AML-193 (cell line): ENCODE data around the gene GCC2.
"Not testable (repeated sequence)": the region's sequence is repeated elsewhere in the genome, so short reads cannot be mapped to it uniquely, and the experiment has no call there.

Source experiments
- DNase-seq, 2 experiments: peaks; one replicate each; lab custom pipeline; 2025; lab: John Stamatoyannopoulos, UW

GCC2 gene

DNA sequence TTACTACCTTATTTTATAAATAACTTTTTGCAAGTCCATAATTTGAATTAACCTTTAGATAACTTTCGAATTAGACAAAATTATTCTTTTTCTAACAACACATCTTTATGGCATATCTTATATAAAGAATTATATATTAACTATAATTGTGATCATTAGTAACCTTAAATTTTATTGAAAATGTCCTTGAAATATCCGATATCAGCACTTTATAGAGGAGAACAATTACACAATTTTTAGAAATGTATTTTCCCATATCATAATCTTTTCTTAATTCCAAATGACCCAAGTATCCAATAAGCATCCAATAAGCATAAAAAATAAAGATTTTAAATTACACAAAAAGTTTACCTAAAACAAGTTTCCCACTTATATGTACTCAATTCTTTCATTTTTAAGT lies 7.3 kb upstream of the GCC2 start:
- DNase-seq = no peak

DNA sequence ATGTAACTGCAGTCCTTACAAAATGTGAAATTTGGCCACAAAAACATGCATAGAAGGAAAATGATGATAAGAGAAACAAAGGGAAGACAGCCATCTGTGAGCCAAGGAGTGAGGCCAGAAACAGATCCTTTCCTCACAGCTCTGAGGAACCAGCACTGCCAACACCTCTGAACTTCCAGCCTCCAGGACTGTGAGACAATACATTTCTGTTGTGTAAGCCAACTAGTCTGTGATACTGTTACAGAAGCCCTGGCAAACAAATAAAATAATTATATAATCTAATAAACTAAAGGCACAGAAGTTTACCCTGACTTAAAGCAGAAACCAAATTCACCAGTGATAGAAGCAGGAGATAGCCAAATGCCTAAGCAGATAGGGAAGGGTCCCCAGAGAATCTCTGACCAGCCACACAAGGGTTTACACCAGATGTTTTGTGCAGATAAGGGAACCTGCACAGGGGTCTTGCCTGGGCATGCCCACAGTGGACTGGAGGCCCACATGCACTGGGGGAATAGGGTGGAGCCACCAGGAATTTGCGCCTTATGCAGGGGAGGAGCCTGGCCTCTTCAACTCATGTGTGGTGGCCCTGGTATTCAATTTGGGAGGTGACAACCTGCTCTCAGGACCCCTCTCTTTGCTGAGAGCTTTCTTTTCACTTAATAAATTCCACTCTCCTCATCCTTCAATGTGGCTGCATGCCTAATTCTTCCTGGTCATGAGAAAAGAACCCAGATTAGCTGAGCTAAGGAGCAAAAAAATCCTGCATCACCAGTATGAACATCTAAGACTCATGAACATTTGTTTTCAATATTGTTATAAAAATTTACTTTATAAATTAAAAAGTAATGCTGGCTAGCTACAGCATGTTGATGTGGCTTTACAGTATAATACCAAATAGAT lies 3.8 kb upstream of the GCC2 start:
- DNase-seq = no peak

GRCh38 chr2:108446703-108447102 lies 2.3 kb upstream of the GCC2 start:
- no peak for DNase-seq

GRCh38 chr2:108447947-108448677 lies 894 bp upstream of the GCC2 start:
- DNase-seq = no peak

DNA sequence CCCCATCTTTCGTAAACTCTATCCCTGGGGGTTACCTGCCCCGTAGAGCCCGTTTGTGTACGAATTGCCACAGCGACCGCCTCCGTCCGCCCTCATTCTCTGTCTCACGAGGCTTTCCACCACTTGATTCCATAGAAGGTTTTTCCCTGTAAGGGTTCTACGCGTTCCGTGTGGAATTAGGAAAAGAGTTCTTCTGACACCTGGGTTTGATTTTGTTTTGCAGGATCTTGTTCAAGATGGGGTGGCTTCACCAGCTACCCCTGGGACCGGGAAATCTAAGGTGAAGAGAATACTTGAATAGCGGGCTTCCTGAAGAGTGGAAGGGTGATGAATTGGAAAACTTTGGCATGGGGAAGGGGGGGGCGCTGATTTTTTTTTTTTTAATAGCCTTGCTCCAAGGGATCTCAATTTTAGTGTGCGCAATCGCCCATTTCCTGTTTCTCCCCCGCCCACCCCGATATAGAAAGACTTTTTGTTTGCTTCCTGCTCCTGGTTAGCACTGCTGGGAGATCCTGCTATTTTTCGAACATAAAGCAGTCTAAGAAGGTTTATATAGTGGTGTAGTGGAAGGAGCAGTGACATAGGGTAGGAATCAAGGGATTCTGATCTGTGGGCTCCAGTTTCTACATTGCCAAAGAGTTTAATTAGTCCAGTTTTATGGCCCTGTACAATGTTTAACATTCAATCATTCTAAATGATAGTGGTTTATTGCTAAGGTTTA lies 564 bp downstream of the GCC2 start:
- peak in 1 of 2 experiments; percentile 22 for DNase-seq

GRCh38 chr2:108450863-108451262 lies 1.9 kb downstream of the GCC2 start:
- no peak for DNase-seq

DNA sequence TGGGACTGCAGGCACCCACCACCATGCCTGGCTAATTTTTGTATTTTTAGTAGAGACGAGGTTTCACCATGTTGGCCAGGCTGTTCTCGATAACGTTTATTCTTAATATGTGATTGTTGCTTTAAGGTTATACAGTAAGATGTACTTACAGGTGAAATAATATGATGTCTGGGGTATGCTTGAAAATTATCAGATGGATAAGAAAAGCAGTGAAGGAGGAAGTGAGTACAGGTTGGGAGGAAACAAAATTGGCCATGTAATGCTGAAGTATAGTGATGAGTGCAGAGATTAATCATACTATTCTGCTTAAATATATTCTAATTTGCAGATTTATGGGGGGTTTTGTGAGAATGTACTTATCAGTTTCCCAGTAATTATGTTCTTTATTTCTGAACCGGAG lies 3.0 kb downstream of the GCC2 start:
- DNase-seq = no peak

- not testable (repeated sequence) for DNase-seq
Observed at GRCh38 chr2:108453530-108453929, 4.5 kb downstream of the GCC2 start.

GRCh38 chr2:108454440-108454839 lies 5.4 kb downstream of the GCC2 start:
- no peak for DNase-seq

DNA sequence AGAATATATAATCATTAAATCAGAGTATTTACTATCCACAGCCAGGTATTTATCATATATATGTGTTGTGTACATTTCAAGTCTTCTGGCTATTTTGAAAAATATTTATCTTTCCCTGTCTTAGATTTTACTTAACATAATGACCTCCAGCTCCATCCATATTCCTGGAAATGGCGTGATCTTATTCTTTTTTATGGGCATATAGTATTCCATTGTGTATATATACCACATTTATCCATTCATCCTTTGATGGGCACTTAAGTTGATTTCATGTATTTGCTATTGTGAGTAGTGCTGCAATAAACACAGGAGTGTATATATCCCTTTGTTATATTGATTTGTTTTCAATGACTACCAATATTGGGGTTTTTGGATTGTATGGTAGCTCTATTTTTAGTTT lies 6.6 kb downstream of the GCC2 start:
- DNase-seq = no peak

DNA sequence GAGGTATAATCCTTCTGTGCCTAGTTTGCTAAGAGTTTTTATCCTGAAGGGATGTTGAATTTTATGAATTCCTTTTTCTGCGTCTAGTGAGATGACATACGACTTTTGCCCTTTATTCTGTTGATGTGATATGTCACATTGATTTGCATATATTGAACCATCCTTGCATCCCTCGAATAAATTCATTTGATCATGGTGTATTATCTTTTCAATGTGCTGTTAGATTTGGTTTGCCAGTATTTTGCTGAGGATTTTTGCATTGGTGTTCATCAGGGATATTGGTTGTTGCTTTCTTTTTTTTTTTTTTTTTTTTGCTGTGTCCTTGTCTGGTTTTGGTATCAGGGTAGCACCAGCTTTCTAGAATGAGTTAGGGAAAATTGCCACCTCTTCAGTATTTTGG lies 9.1 kb downstream of the GCC2 start:
- DNase-seq = no peak

DNA sequence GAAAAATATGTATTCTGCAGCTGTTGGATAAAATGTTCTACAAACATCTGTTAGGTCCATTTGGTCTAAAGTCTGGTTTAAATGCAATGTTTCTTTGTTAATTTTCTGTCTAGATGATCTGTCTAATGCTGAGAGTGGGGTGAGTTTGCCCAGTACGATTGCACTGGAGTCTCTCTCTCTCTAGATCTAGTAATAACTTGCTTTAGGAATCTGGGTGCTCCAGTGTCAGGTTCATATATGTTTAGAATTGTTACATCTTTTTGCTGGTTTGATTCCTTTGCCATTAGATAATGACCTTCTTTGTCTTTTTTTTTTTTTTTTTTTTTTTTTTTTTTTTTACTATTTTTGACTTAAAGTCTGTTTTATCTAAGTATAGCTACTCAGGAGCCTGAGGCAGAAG lies 10.4 kb downstream of the GCC2 start:
- DNase-seq = no peak

DNA sequence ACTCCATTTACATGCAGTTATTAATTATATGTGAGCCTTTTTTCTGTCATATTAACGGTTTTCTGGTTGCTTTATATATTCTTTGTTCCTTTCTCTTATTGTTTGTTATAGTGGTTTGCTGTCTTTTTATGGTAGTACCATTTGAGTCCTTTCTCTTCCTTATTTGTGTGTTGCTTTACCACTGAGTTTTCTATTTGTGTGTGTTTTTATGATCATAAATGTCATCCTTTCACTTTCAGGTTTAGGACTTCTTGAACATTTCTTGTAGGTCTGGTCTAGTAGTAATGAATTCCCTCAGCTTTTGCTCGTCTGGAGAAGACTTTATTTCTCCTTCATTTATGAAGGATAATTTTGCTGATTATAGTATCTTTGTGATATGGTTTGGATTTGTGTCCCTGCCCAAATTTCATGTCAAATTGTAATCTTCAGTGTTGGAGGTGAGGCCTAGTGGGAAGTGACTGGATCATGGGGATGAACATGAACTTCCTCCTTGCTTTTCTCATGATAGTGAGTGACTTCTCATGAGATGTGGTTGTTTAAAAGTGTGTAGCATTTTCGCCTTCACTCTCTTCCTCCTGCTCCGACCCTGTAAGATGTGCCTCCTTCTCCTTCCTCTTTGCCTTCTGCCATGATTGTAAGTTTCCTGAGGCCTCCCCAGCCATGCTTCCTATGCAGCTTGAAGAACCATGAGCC lies 11.5 kb downstream of the GCC2 start:
- no peak for DNase-seq

GRCh38 chr2:108477099-108477498 lies 28.1 kb downstream of the GCC2 start:
- no peak for DNase-seq

DNA sequence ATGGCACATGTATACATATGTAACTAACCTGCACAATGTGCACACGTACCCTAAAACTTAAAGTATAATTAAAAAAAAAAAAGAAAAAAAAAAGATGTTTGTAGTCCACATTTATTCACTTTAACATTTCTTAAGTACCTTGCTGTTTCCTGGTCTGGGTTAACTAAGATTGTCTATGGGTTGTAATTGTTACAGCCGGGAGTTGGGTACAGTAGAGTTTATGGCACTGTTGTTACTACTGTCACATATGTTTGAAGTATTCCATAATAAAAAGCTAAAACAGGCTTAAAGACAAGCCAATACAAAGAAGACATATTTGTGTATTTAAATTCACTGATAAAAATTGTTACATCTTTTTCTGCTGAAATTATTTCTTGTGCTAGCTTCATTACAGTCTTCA lies 36.2 kb downstream of the GCC2 start:
- no peak for DNase-seq

DNA sequence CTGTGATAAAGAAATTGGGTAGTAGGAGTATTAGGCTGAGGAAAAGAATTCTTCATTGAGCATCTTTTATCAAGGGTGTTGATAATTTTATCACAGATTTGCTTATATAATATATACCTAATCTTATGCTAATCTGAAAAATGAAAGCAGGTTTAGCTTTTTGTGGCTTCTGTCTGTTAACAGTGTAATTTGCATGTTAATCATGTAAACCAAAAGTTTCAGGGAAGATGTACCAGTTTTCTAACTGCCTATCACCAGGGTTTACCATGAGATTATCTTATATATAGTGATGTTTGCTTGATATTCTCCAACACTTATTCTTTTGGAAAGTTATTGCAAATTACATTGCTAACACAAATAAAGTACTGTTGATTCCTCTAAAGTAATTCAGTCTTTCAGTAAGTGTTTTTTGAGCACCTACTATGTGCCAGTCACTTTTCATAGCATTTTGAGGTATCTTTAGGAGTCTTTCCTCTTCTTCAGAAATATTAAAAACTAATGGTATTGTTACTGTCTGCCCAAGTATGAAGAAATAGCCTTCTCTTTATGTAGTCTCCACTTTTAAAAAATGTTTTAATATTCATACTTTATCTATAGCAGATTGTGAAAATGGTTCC lies 41.6 kb downstream of the GCC2 start:
- DNase-seq = no peak

- DNase-seq = no peak
Observed at GRCh38 chr2:108491848-108492247, 42.8 kb downstream of the GCC2 start.

GRCh38 chr2:108492364-108492763 lies 43.4 kb downstream of the GCC2 start:
- no peak for DNase-seq

DNA sequence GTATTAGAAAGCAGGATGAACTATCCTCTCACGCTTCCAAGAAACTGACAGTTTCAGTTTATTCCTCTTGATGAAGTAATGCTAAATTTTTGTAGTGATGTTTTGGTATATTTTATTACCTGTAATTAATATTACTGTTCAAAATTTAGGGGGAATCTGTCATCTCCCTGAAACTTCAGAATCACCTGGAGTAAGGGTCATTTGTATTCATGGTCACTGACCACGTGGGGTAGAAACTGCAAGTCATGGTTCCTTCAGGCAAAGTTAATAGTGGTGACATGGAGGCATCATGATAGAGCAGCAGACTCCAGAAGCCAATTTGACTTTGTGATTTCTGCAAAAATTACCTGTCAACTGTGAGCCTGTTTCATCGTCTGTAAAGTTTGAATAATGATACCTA lies 47.2 kb downstream of the GCC2 start:
- DNase-seq = not testable (repeated sequence)

GRCh38 chr2:108507620-108508019 lies 58.6 kb downstream of the GCC2 start:
- DNase-seq = not testable (repeated sequence)

GRCh38 chr2:108512431-108512830 lies 63.4 kb downstream of the GCC2 start:
- not testable (repeated sequence) for DNase-seq

DNA sequence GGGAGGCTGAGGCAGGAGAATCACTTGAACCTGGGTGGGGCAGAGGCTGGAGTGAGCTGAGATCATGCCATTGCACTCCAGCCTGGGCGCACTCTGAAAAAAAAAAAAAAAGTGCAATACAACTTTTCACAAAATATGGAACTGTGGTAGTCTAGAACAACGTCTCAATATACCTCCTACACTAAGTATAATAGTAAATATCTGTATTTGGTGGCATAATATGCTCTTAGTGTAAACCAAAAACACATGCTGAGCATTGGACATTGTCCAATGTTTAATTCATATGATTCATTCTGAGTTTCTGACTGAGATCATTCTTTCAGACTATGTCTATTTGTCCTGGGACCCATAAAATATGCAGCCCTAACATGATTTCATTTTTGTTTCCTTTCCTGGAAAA lies 65.5 kb downstream of the GCC2 start:
- DNase-seq = not testable (repeated sequence)
